SU-DHL-6 (cell line): ENCODE measurements around the gene EVC2.

Experiments used
- H2AFZ ChIP-seq: fragments of 200-600 bp; sonication (generic); 2 replicates; pipeline ENCODE4 v1.6.1; 2014; ENCODE audit warnings: low read depth, mild to moderate bottlenecking, moderate library complexity, mixed read lengths, antibody characterized with exemption, low read length; ENCODE audit not compliant: severe bottlenecking
- H3F3A ChIP-seq: fragments of 200-600 bp; shearing (Covaris generic); 2 replicates; pipeline ENCODE4 v1.6.0; 2016; ENCODE audit warnings: antibody characterized with exemption, mild to moderate bottlenecking; ENCODE audit not compliant: insufficient read depth
- H3K27ac ChIP-seq: fragments of 200-600 bp; sonication (generic); 2 replicates; pipeline ENCODE4 v1.5.1; 2016; ENCODE audit warnings: low read depth, mild to moderate bottlenecking, low read length, moderate library complexity, mixed read lengths
- H3K27me3 ChIP-seq: fragments of 200-600 bp; sonication (generic), shearing (Covaris generic); 2 replicates; pipeline ENCODE4 v1.6.0; 2014; ENCODE audit warnings: mild to moderate bottlenecking, low read length
- H3K36me3 ChIP-seq: fragments of 200-600 bp; sonication (generic); 2 replicates; pipeline ENCODE4 v1.6.1; 2014; ENCODE audit warnings: mild to moderate bottlenecking, low read length, mixed read lengths
- H3K4me2 ChIP-seq: fragments of 300-600, 200-600 bp; shearing (Covaris generic), sonication (generic); 2 replicates; pipeline ENCODE4 v1.6.0; 2014; ENCODE audit warnings: low read length, low read depth, mild to moderate bottlenecking; ENCODE audit not compliant: poor library complexity, severe bottlenecking
- H3K4me3 ChIP-seq: fragments of 200-600 bp; sonication (generic); 2 replicates; pipeline ENCODE4 v1.5.1; 2014; ENCODE audit warnings: antibody characterized with exemption, low read length, mild to moderate bottlenecking, mixed read lengths; ENCODE audit not compliant: insufficient read depth, poor library complexity, severe bottlenecking
- H3K79me2 ChIP-seq: fragments of 200-600 bp; sonication (generic); 2 replicates; pipeline ENCODE4 v1.6.1; 2014; ENCODE audit warnings: mild to moderate bottlenecking, low read length, moderate library complexity; ENCODE audit not compliant: insufficient read depth
- H3K9ac ChIP-seq: fragments of 200-600 bp; sonication (generic); 2 replicates; pipeline ENCODE4 v1.7.0; 2014; ENCODE audit warnings: mild to moderate bottlenecking, low read length
- H3K9me2 ChIP-seq: fragments of 200-600 bp; sonication (generic); replicated peaks from 2 replicates; pipeline ENCODE4 v1.6.1; 2014; ENCODE audit warnings: low read length; ENCODE audit not compliant: insufficient read depth
- H3K9me3 ChIP-seq: fragments of 200-600 bp; sonication (generic); 2 replicates; pipeline ENCODE4 v1.6.1; 2014; ENCODE audit warnings: low read length, mixed read lengths; ENCODE audit not compliant: insufficient read depth
- H4K20me1 ChIP-seq: fragments of 200-600 bp; sonication (generic); 2 replicates; pipeline ENCODE4 v1.6.1; 2014; ENCODE audit warnings: low read depth, mild to moderate bottlenecking, antibody characterized with exemption, low read length, moderate library complexity, mixed read lengths
- EZH2phosphoT487 ChIP-seq: fragments of 200-600 bp; sonication (generic), shearing (Covaris generic); conservative IDR thresholded peaks from 2 replicates; pipeline ENCODE4 v1.6.1; 2018; ENCODE audit warnings: mild to moderate bottlenecking, antibody characterized with exemption, low read length, moderate library complexity, mixed read lengths
- TF ChIP-seq, protein P1 (sequence below): fragments of 200-600 bp; sonication (generic); IDR thresholded peaks from one replicate; pipeline ENCODE4 v1.5.1; 2017; ENCODE audit warnings: antibody characterized with exemption, mild to moderate bottlenecking, low read length, moderate library complexity; ENCODE audit not compliant: insufficient read depth, poor library complexity, severe bottlenecking

Gene EVC2

GRCh38 chr4:5724377-5724776, 16.0 kb upstream of the EVC2 start:
- H3K79me2 ChIP-seq, result no peaks in the 10 kb centered on the region
- no peaks in the 10 kb centered on the region for H3K9me2 ChIP-seq
- H3K27me3 ChIP-seq, result no peaks in the 10 kb centered on the region
- no peak overlapping the region for H3K27ac ChIP-seq
- H3K36me3 ChIP-seq, result no peaks in the 10 kb centered on the region
- H3K4me2 ChIP-seq, result no peak overlapping the region
- no peaks in the 10 kb centered on the region for H3F3A ChIP-seq
- H2AFZ ChIP-seq, result no peak overlapping the region
- no peaks in the 10 kb centered on the region for H3K9me3 ChIP-seq
- no peak overlapping the region for H3K4me3 ChIP-seq
- no peak for TF ChIP-seq EZH2phosphoT487
- TF ChIP-seq, protein P1, sequence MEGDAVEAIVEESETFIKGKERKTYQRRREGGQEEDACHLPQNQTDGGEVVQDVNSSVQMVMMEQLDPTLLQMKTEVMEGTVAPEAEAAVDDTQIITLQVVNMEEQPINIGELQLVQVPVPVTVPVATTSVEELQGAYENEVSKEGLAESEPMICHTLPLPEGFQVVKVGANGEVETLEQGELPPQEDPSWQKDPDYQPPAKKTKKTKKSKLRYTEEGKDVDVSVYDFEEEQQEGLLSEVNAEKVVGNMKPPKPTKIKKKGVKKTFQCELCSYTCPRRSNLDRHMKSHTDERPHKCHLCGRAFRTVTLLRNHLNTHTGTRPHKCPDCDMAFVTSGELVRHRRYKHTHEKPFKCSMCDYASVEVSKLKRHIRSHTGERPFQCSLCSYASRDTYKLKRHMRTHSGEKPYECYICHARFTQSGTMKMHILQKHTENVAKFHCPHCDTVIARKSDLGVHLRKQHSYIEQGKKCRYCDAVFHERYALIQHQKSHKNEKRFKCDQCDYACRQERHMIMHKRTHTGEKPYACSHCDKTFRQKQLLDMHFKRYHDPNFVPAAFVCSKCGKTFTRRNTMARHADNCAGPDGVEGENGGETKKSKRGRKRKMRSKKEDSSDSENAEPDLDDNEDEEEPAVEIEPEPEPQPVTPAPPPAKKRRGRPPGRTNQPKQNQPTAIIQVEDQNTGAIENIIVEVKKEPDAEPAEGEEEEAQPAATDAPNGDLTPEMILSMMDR, result no peak
- H4K20me1 ChIP-seq, result no peaks in the 10 kb centered on the region
- H3K9ac ChIP-seq, result no peak overlapping the region

- Histone ChIP-seq H3K79me2 (no peaks in the 10 kb centered on the region), H3K27ac (no peak overlapping the region)
Measured at GRCh38 chr4:5722328-5722727, 14.0 kb upstream of the EVC2 start.

GRCh38 chr4:5721923-5722322, 13.6 kb upstream of the EVC2 start:
- H3K4me2 ChIP-seq, result no peak overlapping the region
- no peaks in the 10 kb centered on the region for H3F3A ChIP-seq
- no peak overlapping the region for H3K4me3 ChIP-seq
- no peak overlapping the region for H3K9ac ChIP-seq
- no peaks in the 10 kb centered on the region for H3K27me3 ChIP-seq
- no peak overlapping the region for H3K27ac ChIP-seq
- no peaks in the 10 kb centered on the region for H3K36me3 ChIP-seq
- H3K9me3 ChIP-seq, result no peaks in the 10 kb centered on the region
- H4K20me1 ChIP-seq, result no peaks in the 10 kb centered on the region
- H3K9me2 ChIP-seq, result no peaks in the 10 kb centered on the region
- TF ChIP-seq EZH2phosphoT487, result no peak
- TF ChIP-seq, protein P1, result no peak
- H2AFZ ChIP-seq, result no peak overlapping the region
- H3K79me2 ChIP-seq, result no peaks in the 10 kb centered on the region

More at GRCh38 chr4:5722328-5722727, 14.0 kb upstream of the EVC2 start:
- H3K36me3 ChIP-seq, result no peaks in the 10 kb centered on the region
- H2AFZ ChIP-seq, result no peak overlapping the region
- H3K4me2 ChIP-seq, result no peak overlapping the region
- H3K4me3 ChIP-seq, result no peak overlapping the region
- H3F3A ChIP-seq, result no peaks in the 10 kb centered on the region
- H3K9me2 ChIP-seq, result no peaks in the 10 kb centered on the region
- H3K9ac ChIP-seq, result no peak overlapping the region
- no peaks in the 10 kb centered on the region for H3K9me3 ChIP-seq
- no peaks in the 10 kb centered on the region for H3K27me3 ChIP-seq
- TF ChIP-seq, protein P1, result no peak
- TF ChIP-seq EZH2phosphoT487, result no peak
- H4K20me1 ChIP-seq, result no peaks in the 10 kb centered on the region
